Caco-2 (cell line): ENCODE data around the gene NEDD4L. TPM values are rescaled to one million over a fixed set of nuclear protein-coding genes. Genes with fewer than 3 reads are reported as not detected.

Source experiments
- BruUV-seq: library from RNA; stranded (reverse); fragments of 400-500 nt; replicated peaks from 2 replicates; lab custom pipeline; 2021; lab: Mats Ljungman, UMichigan
- CTCF ChIA-PET: fragments of 300-600 bp; sonication (Branson Sonifier 250); formaldehyde crosslinking; loops from one replicate; lab custom pipeline; 2022; ENCODE audit warnings: antibody characterized with exemption; lab: Charles Lee
- POLR2A ChIA-PET: fragments of 300-600 bp; sonication (Branson Sonifier 250); formaldehyde crosslinking; loops from one replicate; lab custom pipeline; 2022; ENCODE audit warnings: antibody characterized with exemption; lab: Charles Lee
- DNase-seq, 2 experiments: peaks; one replicate each; pipeline versions ENCODE4 v3.0.0 to v3.0.0-alpha.2; 2020 to 2022
- H3K27me3 ChIP-seq: replicated peaks from 2 replicates; pipeline ENCODE4 v1.6.0; 2011; ENCODE audit warnings: low read length; ENCODE audit not compliant: control insufficient read depth, insufficient read depth
- H3K36me3 ChIP-seq: 2 replicates; pipeline ENCODE4 v1.5.1; 2011; ENCODE audit warnings: low read length; ENCODE audit not compliant: control insufficient read depth, insufficient read depth
- H3K4me1 ChIP-seq: fragments of 250-450 bp; sonication (Bioruptor Pico); 2 replicates; pipeline ENCODE4 v1.5.1; 2020; ENCODE audit warnings: mild to moderate bottlenecking
- H3K4me3 ChIP-seq: 2 replicates; pipeline ENCODE4 v1.5.1; 2011; ENCODE audit warnings: low read depth, mild to moderate bottlenecking, control low read depth, low read length
- H3K9me3 ChIP-seq: fragments of 250-450 bp; sonication (Bioruptor Pico); 2 replicates; pipeline ENCODE4 v1.5.1; 2020; ENCODE audit warnings: mild to moderate bottlenecking, moderate library complexity
- H3K27ac Mint-ChIP-seq: one replicate; pipeline ENCODE4 v1.8.0; 2022; ENCODE audit warnings: mixed read lengths; ENCODE audit not compliant: unreplicated experiment
- H3K27me3 Mint-ChIP-seq: one replicate; pipeline ENCODE4 v1.8.0; 2022; ENCODE audit warnings: mixed read lengths; ENCODE audit not compliant: insufficient read depth, unreplicated experiment
- H3K36me3 Mint-ChIP-seq: one replicate; pipeline ENCODE4 v1.8.0; 2022; ENCODE audit warnings: mild to moderate bottlenecking, mixed read lengths; ENCODE audit not compliant: insufficient read depth, unreplicated experiment
- H3K4me1 Mint-ChIP-seq: one replicate; pipeline ENCODE4 v1.8.0; 2022; ENCODE audit warnings: low read depth, mixed read lengths; ENCODE audit not compliant: unreplicated experiment
- H3K4me3 Mint-ChIP-seq: one replicate; pipeline ENCODE4 v1.8.0; 2022; ENCODE audit warnings: mild to moderate bottlenecking, moderate library complexity, mixed read lengths; ENCODE audit not compliant: unreplicated experiment
- H3K9me3 Mint-ChIP-seq: one replicate; pipeline ENCODE4 v1.8.0; 2022; ENCODE audit warnings: mixed read lengths; ENCODE audit not compliant: unreplicated experiment
- intact Hi-C: fragments of 100-400 bp; cut with micrococcal nuclease; formaldehyde crosslinking; loops from one replicate; pipeline ENCODE4 v1.10.0; 2022; ENCODE audit not compliant: unreplicated experiment
- total RNA-seq: library from RNA; stranded (reverse); gene quantifications from 2 replicates; pipeline ENCODE4 v1.2.3, GENCODE V29; 2022
- TF ChIP-seq, protein P1 (sequence below), 2 experiments: fragments of 200-600 bp in 1 of 2; IDR thresholded peaks; 1 replicate in 1 of 2; 2 replicates in 1 of 2; pipeline versions ENCODE4 v1.5.1 to v1.8.0; 2011 to 2022; ENCODE audit warnings: antibody characterized with exemption in 1 of 2, control low read depth in 1 of 2, inconsistent platforms in 1 of 2, low read depth in 1 of 2, low read length in 1 of 2, mild to moderate bottlenecking in 1 of 2, moderate library complexity in 1 of 2; ENCODE audit not compliant: insufficient read depth in 1 of 2, severe bottlenecking in 1 of 2, unreplicated experiment in 1 of 2

The NEDD4L gene
- total RNA-seq, 1 experiment from 2014 or later, result 85.4 TPM

DNA sequence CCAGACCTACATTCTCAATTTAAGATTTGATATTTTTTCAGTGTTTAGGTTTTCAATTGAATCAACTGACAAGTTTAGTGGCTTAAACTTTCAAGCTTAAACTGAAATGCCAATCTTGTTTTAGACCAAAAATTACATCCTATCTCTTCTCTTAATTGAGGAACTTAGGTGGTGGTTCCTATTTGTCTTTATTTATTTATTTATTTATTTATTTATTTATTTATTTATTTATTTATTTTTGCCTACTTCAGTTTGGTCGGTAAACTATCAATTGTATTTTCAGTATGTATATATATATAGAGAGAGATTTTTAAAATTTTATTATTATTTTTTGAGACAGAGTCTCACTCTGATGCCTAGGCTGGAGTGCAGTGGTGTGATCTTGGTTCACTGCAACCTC, 68.1 kb downstream of the NEDD4L start:
- Histone ChIP-seq H3K4me3 (no peak overlapping the region), H3K9me3 (no peaks in the 10 kb centered on the region), H3K27me3 (no peaks in the 10 kb centered on the region), H3K36me3 (no peaks in the 10 kb centered on the region), H3K4me1 (no peaks in the 10 kb centered on the region; the same call in 1 of the 2 replicates)
- POLR2A ChIA-PET, result no interaction called here
- peaks cover 15% of the 10 kb centered on the region for H3K36me3 Mint-ChIP-seq
- CTCF ChIA-PET, result no interaction called here
- H3K9me3 Mint-ChIP-seq, result no peaks in the 10 kb centered on the region
- no peaks in the 10 kb centered on the region for H3K27me3 Mint-ChIP-seq
- no peak overlapping the region for H3K4me3 Mint-ChIP-seq
- H3K27ac Mint-ChIP-seq, result no peak overlapping the region
- H3K4me1 Mint-ChIP-seq, result no peaks in the 10 kb centered on the region
- DNase-seq, result no peak
- TF ChIP-seq, protein P1, sequence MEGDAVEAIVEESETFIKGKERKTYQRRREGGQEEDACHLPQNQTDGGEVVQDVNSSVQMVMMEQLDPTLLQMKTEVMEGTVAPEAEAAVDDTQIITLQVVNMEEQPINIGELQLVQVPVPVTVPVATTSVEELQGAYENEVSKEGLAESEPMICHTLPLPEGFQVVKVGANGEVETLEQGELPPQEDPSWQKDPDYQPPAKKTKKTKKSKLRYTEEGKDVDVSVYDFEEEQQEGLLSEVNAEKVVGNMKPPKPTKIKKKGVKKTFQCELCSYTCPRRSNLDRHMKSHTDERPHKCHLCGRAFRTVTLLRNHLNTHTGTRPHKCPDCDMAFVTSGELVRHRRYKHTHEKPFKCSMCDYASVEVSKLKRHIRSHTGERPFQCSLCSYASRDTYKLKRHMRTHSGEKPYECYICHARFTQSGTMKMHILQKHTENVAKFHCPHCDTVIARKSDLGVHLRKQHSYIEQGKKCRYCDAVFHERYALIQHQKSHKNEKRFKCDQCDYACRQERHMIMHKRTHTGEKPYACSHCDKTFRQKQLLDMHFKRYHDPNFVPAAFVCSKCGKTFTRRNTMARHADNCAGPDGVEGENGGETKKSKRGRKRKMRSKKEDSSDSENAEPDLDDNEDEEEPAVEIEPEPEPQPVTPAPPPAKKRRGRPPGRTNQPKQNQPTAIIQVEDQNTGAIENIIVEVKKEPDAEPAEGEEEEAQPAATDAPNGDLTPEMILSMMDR (IDR thresholded peaks at IDR 0.05; ENCODE audit: insufficient read depth in 1 of 2, low read depth in 1 of 2, low read length in 1 of 2, severe bottlenecking in 1 of 2, unreplicated experiment in 1 of 2), result no peak
- no TSS peak for BruUV-seq
- intact Hi-C loops, result no loop called here

DNA sequence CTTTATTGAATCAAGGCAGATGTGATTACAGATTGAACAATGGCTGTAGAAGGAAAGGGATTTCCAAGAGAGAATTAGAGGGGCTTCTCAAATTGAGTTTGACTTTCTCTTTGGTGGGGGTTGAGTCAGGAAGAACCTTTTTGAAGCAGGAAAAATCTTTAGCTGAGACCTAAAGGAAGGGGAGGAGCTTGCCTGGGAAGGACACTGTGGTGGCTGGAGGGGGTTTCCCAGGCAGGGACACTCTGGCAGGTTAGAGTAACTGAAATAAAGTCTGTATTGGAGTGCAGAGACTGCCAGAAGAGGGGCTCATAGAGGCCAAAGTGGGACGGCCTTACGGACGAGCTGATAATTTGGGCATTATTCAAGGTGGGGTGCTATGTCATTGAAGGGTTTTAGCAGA, 69.3 kb downstream of the NEDD4L start:
- BruUV-seq, result no TSS peak
- Histone ChIP-seq H3K4me3 (no peak overlapping the region), H3K36me3 (no peaks in the 10 kb centered on the region), H3K27me3 (no peaks in the 10 kb centered on the region), H3K4me1 (peaks cover 8% of the 10 kb centered on the region; the same call in 1 of the 2 replicates), H3K9me3 (no peaks in the 10 kb centered on the region)
- no peak for DNase-seq
- intact Hi-C loops, result no loop called here
- Mint-ChIP-seq H3K9me3 (no peaks in the 10 kb centered on the region), H3K27ac (no peak overlapping the region), H3K4me3 (no peak overlapping the region), H3K36me3 (peaks cover 13% of the 10 kb centered on the region), H3K4me1 (peaks cover 8% of the 10 kb centered on the region), H3K27me3 (no peaks in the 10 kb centered on the region)
- TF ChIP-seq, protein P1 (IDR thresholded peaks at IDR 0.05; ENCODE audit: insufficient read depth in 1 of 2, low read depth in 1 of 2, low read length in 1 of 2, severe bottlenecking in 1 of 2, unreplicated experiment in 1 of 2), result no peak
- CTCF ChIA-PET, result interaction anchor here (0.7 kb wide), 1 partner anchor 11 kb away, joined by 4 read pairs; no protein-coding TSS in a partner anchor
- POLR2A ChIA-PET, result no interaction called here

DNA sequence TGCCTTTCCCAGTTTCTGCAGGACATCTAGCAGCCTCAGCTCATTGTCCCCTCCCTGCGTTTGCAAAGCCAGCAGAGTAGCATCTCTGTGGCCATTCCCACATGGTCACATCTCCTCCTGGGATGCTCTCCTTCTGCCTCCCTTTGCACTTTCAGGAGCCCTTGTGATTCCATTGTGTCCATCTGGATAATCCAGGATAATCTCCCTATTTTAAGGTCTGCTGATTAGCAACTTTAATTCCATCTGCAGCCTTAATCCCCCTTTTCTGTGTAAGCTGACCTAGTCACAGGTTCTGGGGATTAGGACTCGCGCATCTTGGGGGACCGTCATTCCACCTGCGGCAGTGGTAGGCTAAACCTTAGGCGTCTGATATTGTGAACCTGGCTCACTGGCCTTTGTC, 70.7 kb downstream of the NEDD4L start:
- Histone ChIP-seq H3K36me3 (no peaks in the 10 kb centered on the region), H3K9me3 (no peaks in the 10 kb centered on the region), H3K27me3 (no peaks in the 10 kb centered on the region), H3K4me3 (no peak overlapping the region), H3K4me1 (peaks cover 11% of the 10 kb centered on the region; the same call in 1 of the 2 replicates)
- no peak for DNase-seq
- Mint-ChIP-seq H3K4me1 (peaks cover 18% of the 10 kb centered on the region), H3K9me3 (no peaks in the 10 kb centered on the region), H3K4me3 (no peak overlapping the region), H3K27me3 (no peaks in the 10 kb centered on the region), H3K27ac (no peak overlapping the region), H3K36me3 (peaks cover 9% of the 10 kb centered on the region)
- ChIA-PET CTCF (no interaction called here), POLR2A (no interaction called here)
- TF ChIP-seq, protein P1 (IDR thresholded peaks at IDR 0.05; ENCODE audit: insufficient read depth in 1 of 2, low read depth in 1 of 2, low read length in 1 of 2, severe bottlenecking in 1 of 2, unreplicated experiment in 1 of 2), result no peak
- intact Hi-C loops, result no loop called here
- no TSS peak for BruUV-seq
